ENCODE data around the gene INPPL1. TPM values are rescaled to one million over a fixed set of nuclear protein-coding genes. Genes with fewer than 3 reads are reported as not detected.

INPPL1 gene
- total and polyA plus RNA-seq, 2 donors (not counting 1 experiment from before 2014, with no cell fraction given), result 205 to 208 TPM

- Histone ChIP-seq H3K4me2 (replicated peaks; ENCODE audit: low read depth, low read length, poor library complexity, severe bottlenecking) (no peak overlapping the region), H3K9me3 (ENCODE audit: control extremely low read depth in 1 of 3, control insufficient read depth in 2 of 3, insufficient read depth in 1 of 3, low read length in 2 of 3) (no peaks in the 10 kb centered on the region), H3K79me2 (ENCODE audit: control insufficient read depth, insufficient read depth, low read length) (peaks cover 6% of the 10 kb centered on the region), H3K27ac (ENCODE audit: low read length in 2 of 2) (no peak overlapping the region), H3K9ac (ENCODE audit: low read length) (no peak overlapping the region), H3K4me1 (ENCODE audit: control insufficient read depth in 2 of 2, insufficient read depth in 2 of 2, low read length in 2 of 2) (peaks cover 6 to 11% of the 10 kb centered on the region in 2 donors), H2AFZ (ENCODE audit: insufficient read depth, low read depth, low read length, poor library complexity, severe bottlenecking) (no peak overlapping the region), H3K27me3 (replicated peaks in 1 of 4; ENCODE audit: control extremely low read depth in 1 of 4, control insufficient read depth in 3 of 4, insufficient read depth in 4 of 4, low read length in 3 of 4) (no peaks in the 10 kb centered on the region), H4K20me1 (ENCODE audit: control insufficient read depth, insufficient read depth, low read length, poor library complexity, severe bottlenecking) (no peaks in the 10 kb centered on the region), H3K36me3 (replicated peaks in 1 of 2; ENCODE audit: control extremely low read depth in 1 of 2, control insufficient read depth in 1 of 2, extremely low read depth in 1 of 2, insufficient read depth in 2 of 2, low read length in 1 of 2) (peaks cover 0 to 49% of the 10 kb centered on the region in 2 experiments), H3K4me3 (ENCODE audit: control extremely low read depth in 1 of 5, extremely low read depth in 1 of 5, insufficient read depth in 1 of 5, low read depth in 2 of 5, low read length in 4 of 5) (no peak overlapping the region)
- no peak overlapping the region for H3K27ac Mint-ChIP-seq
- DNase-seq (no peak), ATAC-seq (ENCODE audit: low read depth) (no peak)
- WGBS (ENCODE audit: insufficient coverage), result 98% methylated on average over 12 of the region's 16 CpGs
- no peaks in the 10 kb centered on the region for H3K27me3 Mint-ChIP-seq
- H3K4me1 Mint-ChIP-seq, result peaks cover 16% of the 10 kb centered on the region
- ChIA-PET CTCF (interaction anchor here (0.7 kb wide), 1 partner anchor 587 kb away, joined by 3 read pairs; no protein-coding TSS in a partner anchor), POLR2A (no interaction called here)
- intact Hi-C loops (cut with micrococcal nuclease), result loop anchor here (10.0 kb wide), 2 partner anchors 586 to 1366 kb away; partner anchors contain the start of genes ATG16L2 and FAM168A
- H3K4me3 Mint-ChIP-seq, result no peak overlapping the region
- no peaks in the 10 kb centered on the region for H3K9me3 Mint-ChIP-seq (ENCODE audit: insufficient read depth)
- TF ChIP-seq, protein P1, sequence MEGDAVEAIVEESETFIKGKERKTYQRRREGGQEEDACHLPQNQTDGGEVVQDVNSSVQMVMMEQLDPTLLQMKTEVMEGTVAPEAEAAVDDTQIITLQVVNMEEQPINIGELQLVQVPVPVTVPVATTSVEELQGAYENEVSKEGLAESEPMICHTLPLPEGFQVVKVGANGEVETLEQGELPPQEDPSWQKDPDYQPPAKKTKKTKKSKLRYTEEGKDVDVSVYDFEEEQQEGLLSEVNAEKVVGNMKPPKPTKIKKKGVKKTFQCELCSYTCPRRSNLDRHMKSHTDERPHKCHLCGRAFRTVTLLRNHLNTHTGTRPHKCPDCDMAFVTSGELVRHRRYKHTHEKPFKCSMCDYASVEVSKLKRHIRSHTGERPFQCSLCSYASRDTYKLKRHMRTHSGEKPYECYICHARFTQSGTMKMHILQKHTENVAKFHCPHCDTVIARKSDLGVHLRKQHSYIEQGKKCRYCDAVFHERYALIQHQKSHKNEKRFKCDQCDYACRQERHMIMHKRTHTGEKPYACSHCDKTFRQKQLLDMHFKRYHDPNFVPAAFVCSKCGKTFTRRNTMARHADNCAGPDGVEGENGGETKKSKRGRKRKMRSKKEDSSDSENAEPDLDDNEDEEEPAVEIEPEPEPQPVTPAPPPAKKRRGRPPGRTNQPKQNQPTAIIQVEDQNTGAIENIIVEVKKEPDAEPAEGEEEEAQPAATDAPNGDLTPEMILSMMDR (IDR thresholded peaks at IDR 0.05), result no peak
- no peak for TF ChIP-seq EZH2 (IDR thresholded peaks at IDR 0.05; ENCODE audit: borderline replicate concordance, insufficient read depth, low read depth, low read length, poor library complexity, severe bottlenecking)
Measured at GRCh38 chr11:72228229-72228843, 3.8 kb downstream of the INPPL1 start.

GRCh38 chr11:72228844-72229231 is 4.3 kb downstream of the INPPL1 start:
- CTCF ChIA-PET, result no interaction called here
- DNase-seq (no peak), ATAC-seq (ENCODE audit: low read depth) (no peak)
- no peaks in the 10 kb centered on the region for H4K20me1 ChIP-seq (ENCODE audit: control insufficient read depth, insufficient read depth, low read length, poor library complexity, severe bottlenecking)
- no peak overlapping the region for H3K9ac ChIP-seq (ENCODE audit: low read length)
- H3K36me3 ChIP-seq (replicated peaks in 1 of 2; ENCODE audit: control extremely low read depth in 1 of 2, control insufficient read depth in 1 of 2, extremely low read depth in 1 of 2, insufficient read depth in 2 of 2, low read length in 1 of 2), result peaks cover 0 to 54% of the 10 kb centered on the region in 2 experiments
- H3K27me3 ChIP-seq (replicated peaks in 1 of 4; ENCODE audit: control extremely low read depth in 1 of 4, control insufficient read depth in 3 of 4, insufficient read depth in 4 of 4, low read length in 3 of 4), result no peaks in the 10 kb centered on the region
- H3K9me3 Mint-ChIP-seq (ENCODE audit: insufficient read depth), result no peaks in the 10 kb centered on the region
- H3K27me3 Mint-ChIP-seq, result no peaks in the 10 kb centered on the region
- H3K4me1 ChIP-seq (ENCODE audit: control insufficient read depth in 2 of 2, insufficient read depth in 2 of 2, low read length in 2 of 2), result peaks cover 7 to 16% of the 10 kb centered on the region in 2 donors
- 100% methylated on average over 6 of the region's 7 CpGs for WGBS (ENCODE audit: insufficient coverage)
- TF ChIP-seq EZH2 (IDR thresholded peaks at IDR 0.05; ENCODE audit: borderline replicate concordance, insufficient read depth, low read depth, low read length, poor library complexity, severe bottlenecking), result no peak
- TF ChIP-seq, protein P1 (IDR thresholded peaks at IDR 0.05), result no peak
- H2AFZ ChIP-seq (ENCODE audit: insufficient read depth, low read depth, low read length, poor library complexity, severe bottlenecking), result no peak overlapping the region
- intact Hi-C loops (cut with micrococcal nuclease), result loop anchor here (10.0 kb wide), 2 partner anchors 586 to 1366 kb away; partner anchors contain the start of genes ATG16L2 and FAM168A
- POLR2A ChIA-PET, result no interaction called here
- H3K27ac Mint-ChIP-seq, result no peak overlapping the region
- no peak overlapping the region for H3K27ac ChIP-seq (ENCODE audit: low read length in 2 of 2)
- peaks cover 20% of the 10 kb centered on the region for H3K4me1 Mint-ChIP-seq
- no peaks in the 10 kb centered on the region for H3K9me3 ChIP-seq (ENCODE audit: control extremely low read depth in 1 of 3, control insufficient read depth in 2 of 3, insufficient read depth in 1 of 3, low read length in 2 of 3)
- H3K4me3 Mint-ChIP-seq, result no peak overlapping the region
- H3K4me2 ChIP-seq (replicated peaks; ENCODE audit: low read depth, low read length, poor library complexity, severe bottlenecking), result no peak overlapping the region
- H3K4me3 ChIP-seq (ENCODE audit: control extremely low read depth in 1 of 5, extremely low read depth in 1 of 5, insufficient read depth in 1 of 5, low read depth in 2 of 5, low read length in 4 of 5), result no peak overlapping the region
- H3K79me2 ChIP-seq (ENCODE audit: control insufficient read depth, insufficient read depth, low read length), result peaks cover 6% of the 10 kb centered on the region
